Bone marrow (tissue), 2 donors: ENCODE results near the gene DOCK4.

ENCODE experiments used
- DNase-seq, 2 donors: peaks; one replicate each; lab custom pipeline; 2025; lab: John Stamatoyannopoulos, UW

The DOCK4 gene

GRCh38 chr7:112012242-112012641, 194.0 kb downstream of the DOCK4 start:
- DNase-seq, result no peak

- no peak for DNase-seq
These were observed 195.2 kb downstream of the DOCK4 start for GRCh38 chr7:112010994-112011393.

- DNase-seq, result no peak
These were observed 196.1 kb downstream of the DOCK4 start for GRCh38 chr7:112010109-112010508.

- DNase-seq, result no peak
These were observed 197.1 kb downstream of the DOCK4 start for GRCh38 chr7:112009081-112009480.

- DNase-seq, result no peak
These were observed 199.0 kb downstream of the DOCK4 start for GRCh38 chr7:112007185-112007584.

- no peak for DNase-seq
These were observed 200.1 kb downstream of the DOCK4 start for GRCh38 chr7:112006071-112006470.

- DNase-seq, result no peak
These were observed 200.9 kb downstream of the DOCK4 start for GRCh38 chr7:112005205-112005775.

GRCh38 chr7:112001091-112001826, 204.9 kb downstream of the DOCK4 start:
- DNase-seq, result no peak

GRCh38 chr7:111998326-111998725, 207.9 kb downstream of the DOCK4 start:
- no peak for DNase-seq

- no peak for DNase-seq
These were observed 208.7 kb downstream of the DOCK4 start for GRCh38 chr7:111997546-111997945.

- no peak for DNase-seq
These were observed 213.6 kb downstream of the DOCK4 start for GRCh38 chr7:111992601-111993000.

GRCh38 chr7:111990643-111991042, 215.6 kb downstream of the DOCK4 start:
- no peak for DNase-seq

- DNase-seq, result no peak
These were observed 218.3 kb downstream of the DOCK4 start for GRCh38 chr7:111987886-111988285.

GRCh38 chr7:111987115-111987826, 218.9 kb downstream of the DOCK4 start:
- peak in 1 of 2 donors; percentile 51 for DNase-seq

- DNase-seq, result no peak
These were observed 219.6 kb downstream of the DOCK4 start for GRCh38 chr7:111986601-111987000.

GRCh38 chr7:111985798-111986197, 220.4 kb downstream of the DOCK4 start:
- no peak for DNase-seq

GRCh38 chr7:111982804-111983203, 223.4 kb downstream of the DOCK4 start:
- DNase-seq, result no peak

GRCh38 chr7:111982133-111982532, 224.1 kb downstream of the DOCK4 start:
- DNase-seq, result no peak

GRCh38 chr7:111980725-111981124, 225.5 kb downstream of the DOCK4 start:
- DNase-seq, result no peak

GRCh38 chr7:111975346-111975745, 230.9 kb downstream of the DOCK4 start:
- DNase-seq, result no peak

- DNase-seq, result no peak
These were observed 245.2 kb downstream of the DOCK4 start for GRCh38 chr7:111960984-111961383.

- DNase-seq, result no peak
These were observed 247.3 kb downstream of the DOCK4 start for GRCh38 chr7:111958896-111959295.

- DNase-seq, result no peak
These were observed 247.8 kb downstream of the DOCK4 start for GRCh38 chr7:111958431-111958830.
